HG03066 (cell line): ENCODE results near the gene RNF214.

Source experiments
- ATAC-seq: cut with Tn5 transposase; IDR thresholded peaks from one replicate; pipeline ENCODE4 v1.9.1; 2021; ENCODE audit warnings: low read depth; ENCODE audit not compliant: unreplicated experiment

RNF214 gene

DNA sequence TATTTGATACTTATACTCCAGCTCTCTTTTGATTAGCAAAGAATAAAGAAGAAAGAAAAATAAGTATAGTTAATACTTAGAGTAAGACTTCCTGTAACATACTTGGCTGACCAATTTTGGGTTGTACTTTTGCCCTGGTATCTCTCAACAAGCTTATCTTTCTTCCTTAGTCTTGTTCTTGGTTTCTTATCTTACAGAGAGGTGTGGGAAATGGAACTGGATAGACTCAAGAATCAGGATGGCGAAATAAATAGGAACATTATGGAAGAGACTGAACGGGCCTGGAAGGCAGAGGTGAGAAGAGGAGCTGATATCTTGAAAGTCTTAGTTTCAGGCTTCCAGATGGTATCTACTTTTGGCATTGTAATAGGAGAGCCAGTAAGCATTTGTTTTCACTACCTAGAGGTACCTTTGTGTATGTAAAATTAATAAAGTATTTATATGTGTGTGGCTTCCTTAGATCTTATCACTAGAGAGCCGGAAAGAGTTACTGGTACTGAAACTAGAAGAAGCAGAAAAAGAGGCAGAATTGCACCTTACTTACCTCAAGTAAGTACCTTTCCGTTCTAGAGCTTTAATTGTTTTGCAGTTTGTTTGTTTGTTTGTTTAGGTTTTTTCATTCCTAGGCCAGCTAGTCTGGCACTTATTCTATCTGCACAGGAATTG lies 47.4 kb downstream of the RNF214 start:
- ATAC-seq = no peak

DNA sequence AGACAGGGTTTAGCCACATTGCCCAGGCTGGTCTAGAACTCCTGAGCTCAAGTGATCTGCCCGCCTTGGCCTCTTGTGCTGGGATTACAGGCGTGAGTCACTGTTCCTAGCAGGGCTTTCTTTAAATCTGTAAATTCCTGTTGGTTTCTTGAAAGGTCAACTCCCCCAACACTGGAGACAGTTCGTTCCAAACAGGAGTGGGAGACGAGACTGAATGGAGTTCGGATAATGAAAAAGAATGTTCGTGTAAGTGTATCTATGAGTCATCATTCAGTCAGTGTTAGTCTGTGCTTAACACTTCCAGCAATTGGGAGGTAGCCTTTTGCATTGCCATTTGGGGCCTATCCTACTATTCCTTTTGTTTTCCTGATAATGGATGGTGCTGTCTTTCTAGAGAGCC lies 48.7 kb downstream of the RNF214 start:
- ATAC-seq = no peak

DNA sequence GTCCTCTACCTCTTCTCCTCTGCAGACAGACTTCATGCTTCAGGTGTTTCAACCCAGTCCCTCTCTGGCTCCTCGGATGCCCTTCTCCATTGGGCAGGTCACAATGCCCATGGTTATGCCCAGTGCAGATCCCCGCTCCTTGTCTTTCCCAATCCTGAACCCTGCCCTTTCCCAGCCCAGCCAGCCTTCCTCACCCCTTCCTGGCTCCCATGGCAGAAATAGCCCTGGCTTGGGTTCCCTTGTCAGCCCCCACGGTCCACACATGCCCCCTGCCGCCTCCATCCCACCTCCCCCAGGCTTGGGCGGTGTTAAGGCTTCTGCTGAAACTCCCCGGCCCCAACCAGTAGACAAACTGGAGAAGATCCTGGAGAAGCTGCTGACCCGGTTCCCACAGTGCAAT lies 49.4 kb downstream of the RNF214 start:
- ATAC-seq = no peak

DNA sequence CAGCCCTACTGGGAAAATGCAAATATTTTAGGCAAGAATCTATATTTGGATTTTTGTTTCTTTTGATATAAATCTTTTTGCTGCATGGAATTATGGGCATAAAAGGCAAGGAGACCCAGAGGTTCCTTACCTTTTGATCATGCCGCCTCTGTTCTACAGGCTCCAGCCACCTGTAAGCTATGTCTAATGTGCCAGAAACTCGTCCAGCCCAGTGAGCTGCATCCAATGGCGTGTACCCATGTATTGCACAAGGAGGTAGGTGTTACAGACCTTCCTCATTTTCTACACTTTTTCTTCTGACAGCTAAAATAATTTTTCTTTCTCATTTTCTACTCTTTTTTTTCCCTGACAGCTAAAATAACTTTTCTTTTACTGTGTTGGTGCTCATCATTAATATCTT lies 50.5 kb downstream of the RNF214 start:
- no peak for ATAC-seq

DNA sequence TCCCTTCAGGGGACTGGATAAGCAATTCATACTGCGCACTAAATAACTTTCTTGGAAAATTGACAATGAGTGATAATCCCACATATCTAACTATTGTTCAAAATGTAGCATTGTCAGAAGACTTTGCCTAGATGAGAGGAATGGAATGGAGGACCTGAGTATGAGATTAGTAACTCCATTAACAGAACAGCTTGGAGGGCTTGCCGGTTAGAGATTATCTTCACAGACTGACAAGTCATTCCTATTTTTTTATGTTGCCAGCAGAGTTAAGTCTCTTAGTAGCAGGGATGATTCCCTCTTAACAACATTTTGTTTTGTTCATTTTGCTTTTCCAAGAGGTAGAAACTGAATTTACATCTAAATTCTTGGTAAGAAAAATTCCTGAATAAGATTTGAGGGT lies 51.6 kb downstream of the RNF214 start:
- ATAC-seq = no peak

DNA sequence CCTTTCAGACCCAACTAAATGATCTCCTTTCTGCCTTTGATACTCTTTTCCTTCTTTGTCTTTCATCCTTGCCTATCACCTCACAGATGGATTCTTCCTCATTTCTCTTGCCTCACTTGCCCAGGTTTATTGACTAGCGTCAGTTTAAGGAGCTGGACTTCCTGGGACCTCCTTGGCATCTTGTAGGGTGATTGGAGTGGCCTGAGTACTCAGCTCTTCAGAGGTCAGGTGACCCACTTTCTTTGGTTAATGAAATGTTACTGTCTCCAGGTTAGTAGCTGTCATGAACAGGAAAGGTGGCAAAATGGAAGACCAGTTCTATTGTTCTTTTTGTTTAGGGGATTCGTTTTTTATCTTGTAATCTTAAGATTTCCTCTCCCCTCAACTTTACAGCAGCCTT lies 54.1 kb downstream of the RNF214 start:
- ATAC-seq = no peak

DNA sequence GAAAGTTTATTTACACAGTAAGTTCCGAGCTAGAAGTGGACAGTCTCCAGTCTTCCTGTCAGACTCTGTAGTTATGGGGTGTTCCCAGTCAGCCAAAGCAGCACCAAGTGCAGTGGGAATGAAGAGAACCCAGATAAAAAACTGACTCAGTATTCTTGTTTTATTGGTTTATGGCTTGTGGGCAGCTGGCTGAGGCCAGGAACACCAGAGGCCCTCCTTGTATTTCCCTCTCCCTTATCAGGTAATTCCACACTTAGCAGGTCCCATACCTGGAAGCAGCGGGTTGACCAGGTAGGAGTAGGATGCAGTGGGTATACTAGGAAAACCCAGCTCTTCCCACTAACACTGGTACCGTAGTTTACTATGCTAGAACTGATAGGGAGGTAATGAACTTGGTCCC lies 55.2 kb downstream of the RNF214 start:
- no peak for ATAC-seq

DNA sequence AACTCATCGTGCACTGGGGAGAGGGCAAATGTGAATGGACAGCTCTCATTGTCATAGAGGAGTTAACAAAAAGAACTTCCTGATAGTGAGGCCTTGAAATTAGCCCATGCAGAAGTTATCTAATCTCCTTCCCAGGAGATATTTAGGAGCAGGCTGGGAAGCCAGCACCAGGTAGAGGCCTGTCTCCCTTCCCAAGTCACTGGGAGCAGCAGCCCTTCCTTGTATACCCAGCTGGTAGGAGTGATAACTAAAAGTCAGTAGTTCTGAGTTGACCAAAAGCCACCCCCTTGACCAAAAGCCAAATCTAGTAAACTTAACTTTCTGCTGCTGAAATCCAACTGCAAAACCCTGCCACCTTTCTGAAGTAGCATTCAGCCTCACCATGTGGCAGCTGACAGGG lies 57.3 kb downstream of the RNF214 start:
- no peak for ATAC-seq

DNA sequence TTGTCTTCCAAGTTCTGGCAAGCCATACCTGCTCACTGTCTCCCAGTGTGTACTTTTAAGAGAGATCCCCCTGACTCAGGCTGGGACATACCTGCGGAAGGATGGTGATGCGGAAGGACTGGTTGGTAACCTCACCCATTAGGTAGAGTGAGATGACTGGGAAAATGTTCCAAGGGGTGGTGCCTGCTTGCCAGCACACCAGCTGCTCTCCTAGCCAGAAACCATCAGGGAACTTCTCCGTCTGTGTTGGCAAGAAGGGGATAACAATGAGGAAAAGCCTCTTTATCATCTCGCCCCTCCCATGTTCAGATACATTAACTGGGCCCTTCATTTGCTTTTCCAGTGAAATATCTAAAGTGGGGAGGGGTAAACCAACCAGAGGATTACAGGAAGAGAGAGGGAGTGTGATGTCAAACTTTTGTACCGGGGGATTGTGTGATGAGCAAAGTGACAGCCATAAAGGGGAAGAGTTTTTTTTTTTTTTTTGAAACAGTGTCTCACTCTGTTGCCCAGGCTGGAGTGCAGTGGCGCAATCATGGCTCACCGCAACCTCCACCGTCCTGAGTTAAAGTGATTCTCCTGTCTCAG lies 58.4 kb downstream of the RNF214 start, which contains the start of gene BACE1-AS:
TSS of gene BACE1-AS (plus strand) at position 538 of the 588 bp plus-strand sequence.
- no peak for ATAC-seq

DNA sequence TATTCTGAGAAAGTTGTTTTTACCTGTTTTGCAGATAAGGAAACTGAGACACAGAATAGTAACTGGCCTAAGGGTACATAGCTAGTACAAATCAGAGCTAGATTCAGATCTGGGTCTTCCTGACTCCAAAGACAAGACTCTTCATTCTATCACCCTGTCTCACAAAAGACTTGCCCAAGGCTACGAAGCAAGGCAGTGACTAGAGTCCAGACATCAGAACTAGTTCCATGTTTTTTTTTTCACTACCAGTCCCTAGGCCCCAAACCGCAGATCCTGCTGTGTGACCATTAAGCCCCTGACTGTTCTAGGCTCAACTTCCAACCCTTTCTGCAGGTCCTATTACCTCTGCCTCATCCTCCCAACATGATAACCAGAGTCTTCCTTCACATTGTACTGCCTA lies 60.1 kb downstream of the RNF214 start:
- ATAC-seq = no peak

DNA sequence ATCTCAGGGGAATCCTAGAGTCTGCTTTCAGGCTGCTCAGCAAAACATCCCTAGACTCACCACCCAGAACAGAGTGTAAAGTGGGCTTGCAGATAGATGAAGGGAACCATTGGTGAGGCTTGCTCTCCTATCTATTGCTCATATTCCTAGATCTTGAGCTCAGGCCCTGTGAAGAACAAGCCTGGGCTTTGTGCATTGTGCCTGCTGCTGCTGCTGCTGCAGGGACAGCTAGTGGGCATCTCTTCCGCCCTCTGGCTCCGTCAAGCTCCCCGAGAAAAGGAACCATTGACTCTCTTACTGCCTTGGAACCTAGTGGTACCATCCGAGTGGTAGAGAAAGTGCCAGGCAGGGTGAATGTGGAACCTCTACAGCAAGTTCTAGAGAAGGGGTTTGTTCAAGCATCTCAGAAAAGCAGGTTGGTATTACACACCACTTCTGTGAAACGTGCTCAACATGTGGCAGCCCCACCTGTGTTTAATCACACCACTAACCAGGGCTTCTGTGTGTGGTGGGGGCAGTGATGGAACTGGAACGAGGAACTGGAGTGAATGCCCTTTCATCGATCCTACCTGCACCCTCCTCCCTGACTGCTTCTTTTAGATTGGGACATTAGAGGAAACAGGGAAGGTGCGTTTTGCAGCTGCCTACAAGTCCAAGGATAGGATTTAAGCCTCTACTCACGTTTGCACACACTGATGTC lies 63.1 kb downstream of the RNF214 start:
- no peak for ATAC-seq

DNA sequence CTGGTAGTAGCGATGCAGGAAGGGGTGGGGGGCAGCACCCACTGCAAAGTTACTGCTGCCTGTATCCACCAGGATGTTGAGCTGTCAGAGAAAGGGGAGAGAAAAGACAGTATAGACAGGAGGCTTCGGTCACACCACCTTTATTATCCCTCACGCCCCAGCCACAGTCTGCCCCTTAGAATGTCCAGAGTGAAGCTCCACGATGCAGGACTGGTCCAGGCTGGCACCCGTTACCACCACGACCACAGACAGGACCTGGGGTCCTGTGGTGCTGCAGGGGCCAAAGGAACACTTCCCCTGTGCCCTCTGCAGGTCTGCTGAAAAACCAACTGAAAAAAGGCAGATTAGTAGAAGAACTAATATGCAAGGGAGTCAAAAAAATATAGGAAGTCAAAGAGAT lies 64.4 kb downstream of the RNF214 start:
- ATAC-seq = no peak

DNA sequence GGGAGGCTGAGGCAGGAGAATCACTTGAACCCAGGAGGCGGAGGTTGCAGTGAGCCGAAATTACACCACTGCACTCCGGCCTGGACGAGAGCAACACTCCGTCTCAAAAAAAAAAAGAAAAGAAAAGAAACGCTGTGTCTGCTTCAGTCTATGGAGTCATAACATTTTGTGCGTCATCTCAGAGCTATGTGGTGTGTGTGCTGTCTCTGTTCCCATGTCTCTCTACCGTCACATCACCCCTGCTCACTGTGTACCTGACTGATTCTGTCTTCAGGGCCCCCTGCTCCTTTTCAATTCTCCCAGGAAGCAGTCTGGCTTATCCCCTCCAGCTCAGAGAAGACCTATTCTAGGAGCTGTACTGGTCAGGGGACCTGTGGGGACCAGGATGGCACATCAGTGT lies 65.7 kb downstream of the RNF214 start:
- ATAC-seq = no peak

DNA sequence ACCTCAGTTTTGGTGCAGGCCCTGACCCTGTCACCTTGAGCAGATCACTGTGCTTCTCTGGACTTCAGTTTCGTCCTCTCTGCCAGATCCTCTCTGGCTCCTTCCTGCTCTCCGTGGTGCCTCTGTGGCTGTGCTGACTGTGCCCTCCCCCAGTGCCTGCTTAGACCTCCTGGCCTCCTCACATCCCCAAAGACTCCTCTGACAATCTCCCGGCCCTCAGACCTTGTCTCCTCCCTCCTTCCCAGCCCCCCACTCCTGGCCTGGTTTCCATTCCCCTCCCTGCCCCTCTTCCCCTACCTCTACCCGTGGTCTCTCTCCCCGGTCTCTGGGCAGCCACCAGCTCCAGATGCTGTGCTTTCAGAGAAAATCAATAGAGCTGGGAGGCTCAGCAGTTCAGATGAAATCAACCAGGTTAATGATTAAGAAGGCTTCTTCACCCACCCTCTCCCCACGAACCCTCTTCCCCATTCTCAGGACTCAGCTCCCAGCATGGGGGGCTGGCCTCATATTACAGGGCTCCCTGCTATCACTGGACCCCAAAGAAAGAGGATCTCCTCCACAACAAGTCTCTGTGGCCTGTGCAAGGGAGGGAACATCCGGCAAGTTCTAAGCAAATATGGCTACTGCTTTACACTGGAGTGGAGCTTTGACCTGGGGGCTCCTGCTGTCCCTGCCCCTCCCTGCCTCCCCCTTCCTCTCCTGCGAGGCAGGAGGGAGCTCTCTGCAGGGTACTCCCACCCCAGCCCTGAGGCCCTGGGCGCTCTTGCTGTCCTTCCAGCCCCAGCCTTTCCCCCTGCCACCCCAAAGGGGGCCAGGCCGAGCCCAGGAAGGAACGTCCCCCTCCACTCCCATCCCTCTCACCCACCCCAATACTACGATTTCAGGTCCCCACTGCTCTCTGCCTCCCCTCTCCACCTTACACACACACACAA lies 67.1 kb downstream of the RNF214 start:
- no peak for ATAC-seq

DNA sequence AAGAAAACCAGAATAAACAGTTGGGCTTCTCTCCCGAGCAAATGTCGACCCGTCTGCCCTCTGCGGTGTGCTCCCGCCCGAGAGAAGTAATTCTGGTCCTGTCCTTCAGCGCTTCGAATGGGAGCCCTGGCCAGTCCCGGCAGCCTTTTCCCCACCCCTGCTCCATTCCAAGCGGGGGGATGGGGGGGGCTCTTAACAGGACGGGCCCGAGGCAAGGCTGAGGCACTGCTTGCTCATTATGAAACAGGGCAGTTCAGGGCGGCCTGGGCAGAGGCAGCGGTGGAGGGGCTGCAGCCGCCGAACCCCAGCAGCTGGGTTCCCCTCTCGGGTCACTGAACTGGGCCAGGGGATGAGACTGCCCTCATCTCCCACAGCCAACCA lies 67.8 kb downstream of the RNF214 start:
- no peak for ATAC-seq

DNA sequence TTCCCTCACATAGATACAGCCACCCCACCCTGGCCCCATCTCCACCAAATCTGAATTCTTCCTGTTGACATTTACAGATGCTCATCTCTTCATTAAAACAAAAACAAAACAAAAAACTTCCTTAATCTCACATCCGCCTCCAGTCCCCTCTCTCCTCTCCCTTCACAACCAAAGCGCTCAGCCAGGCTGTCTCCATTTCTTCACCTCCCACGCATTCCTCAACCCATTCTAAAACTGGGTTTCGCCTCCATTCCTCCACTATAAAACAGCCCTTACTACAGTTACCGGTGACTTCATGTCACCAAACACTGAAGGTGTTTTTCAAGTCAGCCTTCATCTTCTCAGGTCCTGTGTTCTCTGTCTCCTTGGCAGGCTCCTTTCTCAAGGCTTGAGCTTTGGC lies 68.3 kb downstream of the RNF214 start:
- ATAC-seq = no peak

DNA sequence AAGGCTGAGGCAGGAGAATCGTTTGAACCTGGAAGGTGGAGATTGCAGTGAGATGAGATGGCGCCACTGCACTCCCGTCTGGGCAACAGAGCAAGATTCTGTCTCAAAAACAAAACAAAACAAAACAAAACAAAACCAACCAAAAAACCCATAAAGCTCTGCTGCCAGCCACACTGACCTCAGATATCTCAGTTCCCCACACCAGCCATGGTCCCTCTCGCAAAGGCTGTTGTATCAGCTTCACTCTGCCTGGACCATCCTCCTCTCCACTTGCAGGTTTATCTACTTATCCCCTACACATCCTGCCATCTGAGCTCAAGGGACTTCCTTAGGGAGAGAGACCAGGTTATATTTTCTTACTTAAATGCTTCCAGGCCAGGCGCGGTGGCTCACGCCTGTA lies 69.8 kb downstream of the RNF214 start:
- ATAC-seq = no peak

DNA sequence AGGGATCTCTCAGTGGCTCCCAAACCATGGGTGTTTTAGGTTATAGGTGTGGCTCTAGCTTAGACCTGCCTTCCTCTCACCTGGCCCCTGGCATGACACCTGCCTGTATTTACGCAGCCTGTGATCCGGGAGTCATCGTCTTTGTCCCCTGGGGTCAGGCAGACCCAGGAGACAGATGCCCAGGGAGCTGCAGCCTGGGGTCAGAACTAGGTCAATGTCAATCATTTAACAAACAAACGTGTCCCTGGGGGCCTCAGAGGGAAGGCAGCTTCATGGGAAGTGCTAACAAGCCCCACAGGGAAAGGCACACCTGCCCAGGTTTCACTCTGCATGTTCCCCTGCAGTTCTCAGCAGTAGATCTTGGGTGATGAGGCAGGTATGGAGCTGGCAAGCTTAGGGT lies 70.6 kb downstream of the RNF214 start:
- ATAC-seq = no peak

DNA sequence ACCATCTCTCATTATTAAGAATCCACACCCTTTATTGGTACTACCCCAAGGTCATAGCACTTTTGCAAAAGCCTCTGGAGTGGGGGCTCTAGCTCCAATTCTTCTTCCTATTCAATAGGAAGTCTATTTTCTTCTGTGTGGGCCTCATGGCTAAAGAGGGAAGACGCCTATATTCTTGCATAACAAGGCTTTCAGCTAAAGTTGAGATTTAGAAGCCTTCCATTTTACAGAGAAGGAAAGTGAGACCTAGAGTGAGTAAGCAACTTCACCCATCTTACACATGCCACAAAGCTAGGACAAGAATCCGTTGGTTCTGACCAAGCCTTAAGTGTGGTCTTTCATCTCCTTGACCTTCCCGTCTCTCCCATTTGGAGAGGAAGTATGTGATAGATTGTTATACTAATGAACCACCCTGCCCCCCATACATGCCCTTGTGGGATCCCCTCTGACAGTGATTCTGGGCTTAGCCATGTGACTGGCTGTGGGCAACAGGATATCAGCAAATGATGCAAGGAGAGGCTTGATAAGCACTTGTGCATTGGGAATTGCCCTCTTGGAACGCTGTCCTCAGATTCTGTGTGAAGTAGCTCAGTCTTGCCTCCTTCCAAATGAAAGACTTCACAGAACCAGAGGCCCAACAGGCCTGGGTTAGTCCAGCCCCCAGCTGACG lies 71.3 kb downstream of the RNF214 start:
- no peak for ATAC-seq

DNA sequence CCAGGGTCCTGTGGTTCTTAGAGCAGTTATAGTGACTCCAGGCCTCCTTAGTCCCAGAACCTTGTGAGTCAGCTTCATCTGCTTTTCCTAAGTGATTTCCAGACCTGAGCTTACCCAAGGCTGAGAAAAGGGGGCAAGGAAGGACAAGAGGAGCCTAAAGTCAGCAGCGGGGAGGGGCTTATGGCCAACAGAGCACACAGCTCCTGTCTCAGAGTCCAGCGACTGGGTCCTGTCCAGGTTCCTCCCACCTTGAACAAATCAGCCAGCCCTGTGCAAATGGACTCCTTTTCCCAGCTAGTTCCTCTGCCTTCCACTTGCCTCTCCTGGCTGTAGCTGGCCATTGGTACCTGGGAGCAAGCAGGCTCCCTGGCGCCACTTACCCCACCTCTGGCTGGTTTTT lies 72.7 kb downstream of the RNF214 start:
- ATAC-seq = no peak

DNA sequence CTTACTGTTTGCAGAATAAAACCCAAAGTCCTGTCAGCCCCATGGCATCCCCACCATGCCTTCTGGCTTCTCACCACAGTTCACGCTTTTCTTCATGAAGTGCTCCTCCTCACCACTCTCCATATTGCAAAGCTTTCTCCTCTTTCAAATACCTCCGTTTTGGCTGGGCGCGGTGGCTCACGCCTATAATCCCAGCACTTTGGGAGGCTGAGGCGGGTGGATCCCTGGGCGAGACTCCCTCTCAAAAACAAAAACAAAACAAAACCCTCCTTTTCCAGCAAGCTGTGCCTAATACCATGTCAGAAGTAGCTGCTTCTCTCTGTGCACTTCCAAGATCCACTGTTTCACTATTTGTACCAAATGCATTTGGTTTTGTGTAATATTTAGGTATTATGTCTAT lies 76.8 kb downstream of the RNF214 start:
- no peak for ATAC-seq
